Adipose tissue (tissue), 3 donors: ENCODE measurements around the gene PPP6R3. TPM values are rescaled to one million over a fixed set of nuclear protein-coding genes. Genes with fewer than 3 reads are reported as not detected.
"Not testable (repeated sequence)": the region's sequence is repeated elsewhere in the genome, so short reads cannot be mapped to it uniquely, and the experiment has no call there.

Experiments used
- H3K27ac ChIP-seq: one replicate; pipeline ENCODE4 v1.5.1; 2013; ENCODE audit warnings: low read depth, low read length
- WGBS, 3 donors: extraction: QIAGEN DNeasy Blood & Tissue Kit; methylation state at CpG; one replicate each; pipeline ENCODE4 v1.1.7; 2013; 5-methylcytosine and 5-hydroxymethylcytosine counted together
- polyA plus RNA-seq, 3 donors: library from polyadenylated mRNA; stranded (reverse); fragments of 200-250 nt; gene quantifications; one replicate each; pipeline ENCODE4 v1.2.3, GENCODE V29; 2013
- donor health status: healthy with polysubstance abuse.
- donor health status: Bipolar disorder and iron deficiency.
- donor health status: healthy.

PPP6R3 gene
- polyA plus RNA-seq, 3 donors: 14.3 to 31.5 (median 26.9) TPM

GRCh38 chr11:68536706-68537105 lies 76.2 kb downstream of the PPP6R3 start:
- WGBS, 3 donors: 88 to 96% (median 91%) methylated on average over 2 of the region's 2 CpGs

DNA sequence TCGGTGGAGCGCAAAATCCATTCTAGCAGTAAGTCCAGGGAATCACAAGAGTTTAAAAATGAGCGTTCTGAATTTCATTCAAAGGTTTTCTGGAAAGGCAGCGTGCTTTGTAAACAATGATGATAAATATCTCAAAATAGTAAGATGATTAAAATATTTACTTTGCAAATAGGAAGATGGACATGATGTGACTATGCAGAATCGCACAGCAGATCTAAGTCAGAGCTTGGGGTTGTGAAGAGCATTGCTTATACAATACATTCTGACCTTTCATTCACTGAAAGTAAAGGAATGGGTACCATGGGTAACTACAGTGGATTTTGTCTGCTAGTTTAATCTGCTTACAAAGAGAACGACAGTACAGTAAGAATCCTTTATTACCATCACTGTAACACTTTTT lies 77.5 kb downstream of the PPP6R3 start:
- H3K27ac ChIP-seq: no peak overlapping the region
- WGBS, 3 donors: 71 to 92% (median 88%) methylated on average over 6 of the region's 6 CpGs

More at GRCh38 chr11:68536706-68537105, 76.2 kb downstream of the PPP6R3 start:
- H3K27ac ChIP-seq: no peak overlapping the region

DNA sequence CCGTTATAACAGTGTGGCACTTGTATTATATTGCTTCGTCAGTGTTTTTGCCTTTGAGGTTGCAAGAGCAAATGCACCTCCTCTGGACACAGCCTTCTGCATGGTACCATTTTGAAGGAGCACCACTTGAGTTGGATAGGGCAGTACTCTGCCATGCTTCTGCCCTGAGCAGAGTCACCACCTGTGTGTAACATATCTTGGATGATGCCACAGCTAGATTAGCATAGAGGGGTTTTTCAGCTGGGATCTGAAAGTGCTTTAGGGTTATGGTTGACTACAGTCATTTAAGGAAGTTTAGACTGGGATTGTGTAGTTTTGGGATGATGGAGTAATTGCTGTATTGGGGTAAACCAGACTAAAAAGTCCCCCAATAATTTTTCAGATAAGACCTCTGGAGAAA lies 78.8 kb downstream of the PPP6R3 start:
- WGBS, 3 donors: 97 to 100% (median 98%) methylated on average over 2 of the region's 2 CpGs
- no peak overlapping the region for H3K27ac ChIP-seq

- not testable (repeated sequence) for H3K27ac ChIP-seq
- 96 to 97% (median 96%) methylated on average over 7 of the region's 7 CpGs for WGBS, 3 donors
These were observed 80.0 kb downstream of the PPP6R3 start for GRCh38 chr11:68540504-68540903.

DNA sequence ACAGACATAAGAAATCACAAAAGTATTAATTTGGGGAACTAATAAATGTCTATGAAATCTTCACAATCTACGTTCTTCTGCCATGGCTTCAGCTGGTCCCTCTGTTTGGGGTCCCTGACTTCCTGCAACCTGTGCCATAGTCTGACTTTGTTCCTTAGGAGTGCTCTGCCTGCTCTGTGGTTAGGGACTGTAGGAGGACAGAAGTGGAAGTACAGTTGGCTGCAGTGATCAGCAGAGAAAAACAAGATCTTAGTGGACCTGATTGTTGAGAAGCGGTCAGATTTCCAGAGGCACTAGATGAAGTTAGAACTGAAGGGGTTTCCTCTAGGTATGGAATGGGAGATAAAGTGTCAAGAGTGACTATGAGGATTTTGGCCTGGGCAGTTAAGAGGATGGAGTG lies 80.6 kb downstream of the PPP6R3 start:
- no peak overlapping the region for H3K27ac ChIP-seq
- 83 to 91% (median 84%) methylated on average over 2 of the region's 2 CpGs for WGBS, 3 donors

- H3K27ac ChIP-seq: no peak overlapping the region
- whole genome bisulfite sequencing, 3 donors: 67 to 90% (median 71%) methylated on average over 8 of the region's 8 CpGs
These were observed 81.4 kb downstream of the PPP6R3 start for GRCh38 chr11:68541991-68542390.

GRCh38 chr11:68542617-68543016 lies 82.1 kb downstream of the PPP6R3 start:
- 85 to 91% (median 89%) methylated on average over 5 of the region's 5 CpGs for WGBS, 3 donors
- H3K27ac ChIP-seq: no peak overlapping the region

- 84 to 90% (median 85%) methylated on average over 8 of the region's 8 CpGs for WGBS, 3 donors
These were observed 83.0 kb downstream of the PPP6R3 start for GRCh38 chr11:68543594-68543993.

GRCh38 chr11:68545347-68545746 lies 84.8 kb downstream of the PPP6R3 start:
- no peak overlapping the region for H3K27ac ChIP-seq

More at GRCh38 chr11:68543594-68543993, 83.0 kb downstream of the PPP6R3 start:
- H3K27ac ChIP-seq: no peak overlapping the region

- H3K27ac ChIP-seq: no peak overlapping the region
- WGBS, 3 donors: 30 to 97% (median 93%) methylated on average over 1 of the region's 1 CpG
These were observed 85.2 kb downstream of the PPP6R3 start for GRCh38 chr11:68545796-68546195.

DNA sequence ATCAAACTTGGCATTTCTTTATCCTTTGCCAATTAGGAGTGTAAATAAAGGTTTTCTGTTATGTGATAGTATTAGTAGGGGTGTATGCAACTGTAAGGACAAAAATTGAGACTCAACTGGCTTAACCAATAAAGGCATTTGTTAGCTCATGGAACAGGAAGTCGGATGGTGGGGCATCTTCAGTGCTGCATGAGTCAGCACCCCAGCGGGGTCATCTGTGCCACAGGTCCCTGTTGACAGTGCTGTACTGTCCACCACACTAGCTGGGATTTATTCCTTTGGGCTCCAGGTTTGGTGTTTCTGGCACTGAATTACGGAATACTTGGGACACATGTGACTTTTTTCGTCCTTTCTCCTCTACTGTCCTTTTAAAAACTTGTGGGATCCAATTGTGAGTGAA lies 86.0 kb downstream of the PPP6R3 start:
- H3K27ac ChIP-seq: no peak overlapping the region
- 70 to 92% (median 80%) methylated on average over 4 of the region's 4 CpGs for WGBS, 3 donors

GRCh38 chr11:68549789-68550484 lies 89.4 kb downstream of the PPP6R3 start:
- WGBS, 3 donors: 63 to 74% (median 65%) methylated on average over 11 of the region's 11 CpGs
- H3K27ac ChIP-seq: peak overlapping the region; percentile 17

GRCh38 chr11:68550485-68550817 lies 89.9 kb downstream of the PPP6R3 start:
- H3K27ac ChIP-seq: peak overlapping the region; percentile 17
- WGBS, 3 donors: 17 to 71% (median 23%) methylated on average over 4 of the region's 4 CpGs

DNA sequence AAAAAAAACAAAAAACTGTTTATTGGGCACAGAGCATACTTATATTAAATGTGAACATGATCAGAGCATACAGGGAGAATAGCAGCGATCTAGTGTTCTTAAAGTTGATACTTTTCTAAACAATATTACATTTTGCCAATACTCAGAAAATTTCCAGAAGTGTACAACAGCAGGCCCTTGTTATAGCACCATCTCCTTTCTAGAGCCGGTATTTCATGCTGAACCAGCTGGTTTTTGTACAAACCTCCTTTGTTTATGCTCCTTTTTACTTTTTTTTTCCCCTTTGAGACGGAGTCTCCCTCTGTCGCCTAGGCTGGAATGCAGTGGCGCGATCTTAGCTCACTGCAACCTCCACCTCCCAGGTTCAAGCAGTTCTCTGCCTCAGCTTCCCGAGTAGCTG lies 90.7 kb downstream of the PPP6R3 start:
- WGBS, 3 donors: 79 to 89% (median 84%) methylated on average over 7 of the region's 7 CpGs
- H3K27ac ChIP-seq: no peak overlapping the region

GRCh38 chr11:68551777-68552176 lies 91.2 kb downstream of the PPP6R3 start:
- no peak overlapping the region for H3K27ac ChIP-seq
- 88 to 99% (median 96%) methylated on average over 3 of the region's 3 CpGs for WGBS, 3 donors

DNA sequence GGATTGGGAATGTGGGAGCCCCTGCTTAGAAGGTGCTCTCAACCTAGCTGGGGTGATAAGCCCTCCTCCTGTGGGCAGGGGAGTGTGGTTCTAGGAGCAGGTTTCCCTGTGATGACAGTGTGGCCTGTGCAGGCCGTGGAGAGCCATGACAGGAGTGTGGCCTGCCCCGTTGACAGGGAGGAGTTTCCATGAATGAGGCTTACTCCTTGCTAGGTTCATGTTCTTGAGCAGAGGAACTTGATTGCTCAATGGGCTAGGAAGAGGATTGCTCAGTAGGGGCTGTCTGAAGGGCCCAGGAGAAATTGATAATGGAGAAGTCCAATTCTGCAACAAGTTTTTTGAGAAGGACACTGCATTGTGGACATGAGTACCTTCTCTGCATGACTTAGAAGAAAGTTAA lies 92.0 kb downstream of the PPP6R3 start:
- no peak overlapping the region for H3K27ac ChIP-seq
- WGBS, 3 donors: 59 to 98% (median 62%) methylated on average over 2 of the region's 2 CpGs

GRCh38 chr11:68560216-68560615 lies 99.7 kb downstream of the PPP6R3 start:
- H3K27ac ChIP-seq: no peak overlapping the region
- WGBS, 3 donors: 79 to 95% (median 93%) methylated on average over 1 of the region's 1 CpG

GRCh38 chr11:68563454-68563853 lies 102.9 kb downstream of the PPP6R3 start:
- WGBS, 3 donors: 90 to 96% (median 95%) methylated on average over 2 of the region's 2 CpGs

GRCh38 chr11:68564261-68564660 lies 103.7 kb downstream of the PPP6R3 start:
- 96 to 97% (median 97%) methylated on average over 3 of the region's 3 CpGs for WGBS, 3 donors
- H3K27ac ChIP-seq: no peak overlapping the region

More at GRCh38 chr11:68563454-68563853, 102.9 kb downstream of the PPP6R3 start:
- H3K27ac ChIP-seq: no peak overlapping the region

DNA sequence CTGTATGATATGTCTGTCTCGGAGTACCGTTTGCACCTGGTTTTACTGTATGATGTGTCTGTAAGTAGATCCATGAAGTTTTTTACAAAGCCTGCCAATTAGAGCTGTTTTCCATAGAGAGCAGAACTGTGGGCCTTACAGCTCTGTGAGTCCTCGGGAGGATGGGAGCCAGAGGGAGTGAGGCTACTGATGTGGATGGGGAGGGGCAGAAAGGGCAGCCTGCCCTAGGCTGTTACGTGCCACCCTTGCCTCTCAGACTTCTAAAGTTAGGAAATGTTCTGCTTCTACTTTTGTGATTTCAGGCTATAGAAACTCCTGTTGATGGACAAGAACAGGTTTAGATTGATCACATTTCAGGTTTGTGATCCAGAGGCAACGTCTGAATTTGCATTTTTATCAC lies 105.2 kb downstream of the PPP6R3 start:
- H3K27ac ChIP-seq: no peak overlapping the region
- 70 to 75% (median 74%) methylated on average over 5 of the region's 5 CpGs for WGBS, 3 donors
